Chondrocyte (in vitro differentiated cells): Measurements from ENCODE around the gene SH2B2. TPM values are rescaled to one million over a fixed set of nuclear protein-coding genes. Genes with fewer than 3 reads are reported as not detected.

Experiments used
- DNase-seq: peaks from one replicate; pipeline ENCODE4 v3.0.0; 2021; ENCODE audit warnings: mixed read lengths, low spot score
- H3K27ac Mint-ChIP-seq: one replicate; pipeline ENCODE4 v1.8.0; 2021; ENCODE audit warnings: mild to moderate bottlenecking, moderate library complexity, mixed read lengths; ENCODE audit not compliant: unreplicated experiment
- H3K27me3 Mint-ChIP-seq: 2 replicates; pipeline ENCODE4 v1.8.0; 2021; ENCODE audit warnings: low read depth, mixed read lengths
- H3K36me3 Mint-ChIP-seq: 2 replicates; pipeline ENCODE4 v1.8.0; 2021; ENCODE audit warnings: low read depth, mixed read lengths
- H3K4me1 Mint-ChIP-seq: 2 replicates; pipeline ENCODE4 v1.8.0; 2021; ENCODE audit warnings: low read depth, mild to moderate bottlenecking, mixed read lengths
- H3K4me3 Mint-ChIP-seq: one replicate; pipeline ENCODE4 v1.8.0; 2021; ENCODE audit warnings: mild to moderate bottlenecking, moderate library complexity, mixed read lengths; ENCODE audit not compliant: unreplicated experiment
- H3K9me3 Mint-ChIP-seq: 2 replicates; pipeline ENCODE4 v1.8.0; 2021; ENCODE audit warnings: low read depth, mixed read lengths
- total RNA-seq: library from RNA; stranded (reverse); gene quantifications from 3 replicates; pipeline ENCODE4 v1.2.1, GENCODE V29; 2021
- TF ChIP-seq, protein P1 (sequence below): fragments of 200-600 bp; sonication (generic); IDR thresholded peaks from 2 replicates; pipeline ENCODE4 v1.5.0; 2021; ENCODE audit warnings: antibody characterized with exemption, mild to moderate bottlenecking, moderate library complexity

SH2B2 gene
- total RNA-seq, 1 donor from 2014 or later = 4.1 TPM

DNA sequence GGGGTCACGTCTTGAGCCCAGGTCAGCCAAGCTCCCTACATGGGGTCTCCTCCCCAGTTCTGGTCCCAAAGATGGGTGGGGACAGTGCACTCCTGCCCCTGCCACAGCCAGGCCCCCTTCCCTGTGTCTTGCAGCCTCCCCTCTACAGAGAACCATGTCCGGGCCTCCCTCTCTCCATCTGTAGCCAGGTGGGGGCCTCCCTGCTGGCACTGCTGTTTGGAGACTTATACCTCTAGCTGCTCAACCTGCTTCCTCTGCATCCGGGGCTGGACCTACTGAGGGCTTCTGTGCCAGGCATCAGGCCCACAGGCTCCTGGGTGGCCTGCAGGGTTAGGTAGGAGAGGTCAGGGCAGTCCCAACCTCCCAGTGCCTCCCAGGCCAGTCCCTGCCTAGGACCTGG, 7.9 kb downstream of the SH2B2 start:
- Mint-ChIP-seq H3K9me3 (no peaks in the 10 kb centered on the region), H3K27me3 (peaks cover 7% of the 10 kb centered on the region), H3K4me1 (no peaks in the 10 kb centered on the region), H3K27ac (no peak overlapping the region), H3K36me3 (no peaks in the 10 kb centered on the region), H3K4me3 (no peak overlapping the region)
- TF ChIP-seq, protein P1, sequence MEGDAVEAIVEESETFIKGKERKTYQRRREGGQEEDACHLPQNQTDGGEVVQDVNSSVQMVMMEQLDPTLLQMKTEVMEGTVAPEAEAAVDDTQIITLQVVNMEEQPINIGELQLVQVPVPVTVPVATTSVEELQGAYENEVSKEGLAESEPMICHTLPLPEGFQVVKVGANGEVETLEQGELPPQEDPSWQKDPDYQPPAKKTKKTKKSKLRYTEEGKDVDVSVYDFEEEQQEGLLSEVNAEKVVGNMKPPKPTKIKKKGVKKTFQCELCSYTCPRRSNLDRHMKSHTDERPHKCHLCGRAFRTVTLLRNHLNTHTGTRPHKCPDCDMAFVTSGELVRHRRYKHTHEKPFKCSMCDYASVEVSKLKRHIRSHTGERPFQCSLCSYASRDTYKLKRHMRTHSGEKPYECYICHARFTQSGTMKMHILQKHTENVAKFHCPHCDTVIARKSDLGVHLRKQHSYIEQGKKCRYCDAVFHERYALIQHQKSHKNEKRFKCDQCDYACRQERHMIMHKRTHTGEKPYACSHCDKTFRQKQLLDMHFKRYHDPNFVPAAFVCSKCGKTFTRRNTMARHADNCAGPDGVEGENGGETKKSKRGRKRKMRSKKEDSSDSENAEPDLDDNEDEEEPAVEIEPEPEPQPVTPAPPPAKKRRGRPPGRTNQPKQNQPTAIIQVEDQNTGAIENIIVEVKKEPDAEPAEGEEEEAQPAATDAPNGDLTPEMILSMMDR = no peak
- DNase-seq = no peak

DNA sequence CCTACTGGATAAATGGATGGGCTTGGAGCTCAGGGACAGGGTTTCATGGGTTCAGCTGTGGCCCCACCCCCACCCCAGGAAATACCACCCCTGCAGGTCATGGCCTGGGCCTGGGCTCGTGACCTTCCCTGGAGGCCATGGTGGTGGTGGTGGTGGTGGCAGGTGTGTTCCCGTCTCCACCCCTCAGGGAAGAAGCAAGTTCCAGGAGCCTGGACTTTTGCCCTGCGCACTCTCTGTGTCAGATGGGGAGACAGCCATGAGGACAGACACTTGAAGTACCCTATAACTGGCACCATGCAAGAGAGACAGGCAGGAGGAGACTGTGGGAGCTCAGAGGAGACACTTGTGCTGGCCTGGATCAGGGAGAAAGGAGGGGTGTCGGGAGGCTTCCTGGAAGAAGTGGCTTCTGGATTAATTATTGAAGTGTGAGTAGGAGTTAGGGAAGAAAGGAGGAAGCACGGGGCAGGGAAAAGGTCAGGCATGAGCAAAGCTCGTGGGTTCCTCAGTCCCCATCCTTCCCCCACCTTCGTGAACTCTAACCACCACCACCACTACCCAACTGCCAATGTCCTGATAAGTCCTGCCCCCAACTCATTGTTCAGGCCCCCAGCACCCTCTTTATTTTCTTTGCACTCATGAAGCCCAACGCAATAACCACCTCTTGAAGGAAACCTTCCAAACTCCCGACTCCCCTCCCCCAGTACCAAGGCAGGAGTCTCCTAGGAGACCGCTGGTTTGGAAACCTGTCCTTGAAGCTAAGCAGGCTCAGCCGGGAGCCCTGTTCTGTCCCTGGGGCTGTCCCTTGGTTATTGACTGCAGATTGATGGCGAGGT, 8.9 kb downstream of the SH2B2 start:
- Mint-ChIP-seq H3K27ac (no peak overlapping the region), H3K27me3 (peaks cover 7% of the 10 kb centered on the region), H3K4me1 (no peaks in the 10 kb centered on the region), H3K4me3 (no peak overlapping the region), H3K9me3 (no peaks in the 10 kb centered on the region), H3K36me3 (no peaks in the 10 kb centered on the region)
- TF ChIP-seq, protein P1 = no peak
- DNase-seq = no peak

DNA sequence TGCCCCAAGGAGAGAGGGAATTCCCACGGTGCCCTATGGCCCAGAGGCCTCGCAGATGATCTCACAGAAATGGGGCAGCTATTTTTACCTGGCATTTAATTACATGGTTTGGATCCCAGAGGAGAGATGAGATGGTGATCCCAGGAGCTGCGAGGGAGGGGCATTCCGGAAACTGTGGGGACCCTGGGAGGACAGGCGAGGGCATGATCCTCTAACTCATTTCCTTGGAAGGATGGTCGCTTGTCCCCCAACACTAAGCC, 9.4 kb downstream of the SH2B2 start:
- Mint-ChIP-seq H3K27ac (no peak overlapping the region), H3K36me3 (no peaks in the 10 kb centered on the region), H3K9me3 (no peaks in the 10 kb centered on the region), H3K27me3 (peaks cover 7% of the 10 kb centered on the region), H3K4me1 (no peaks in the 10 kb centered on the region), H3K4me3 (no peak overlapping the region)
- TF ChIP-seq, protein P1 = no peak
- DNase-seq = no peak

DNA sequence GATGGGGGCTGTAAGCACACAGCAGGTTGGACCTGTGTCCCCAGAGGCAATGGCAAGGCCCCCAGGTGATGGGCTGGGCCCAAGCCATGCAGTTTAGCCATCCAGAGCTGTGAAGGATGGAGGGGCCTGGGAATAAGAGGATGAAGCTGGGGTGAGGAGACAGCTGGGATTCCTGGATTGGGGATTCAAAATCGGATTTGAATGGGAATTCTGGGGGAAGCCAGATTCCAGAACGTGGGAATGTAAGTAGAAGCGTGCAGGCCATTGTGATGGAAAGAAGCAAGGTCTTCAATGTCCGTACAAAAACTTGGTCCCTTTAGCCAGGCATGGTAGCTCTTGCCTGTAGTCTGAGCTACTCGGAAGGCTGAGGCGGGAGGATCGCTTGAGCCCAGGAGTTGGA, 9.8 kb downstream of the SH2B2 start:
- Mint-ChIP-seq H3K4me3 (no peak overlapping the region), H3K36me3 (no peaks in the 10 kb centered on the region), H3K27me3 (peaks cover 4% of the 10 kb centered on the region), H3K4me1 (no peaks in the 10 kb centered on the region), H3K27ac (no peak overlapping the region), H3K9me3 (no peaks in the 10 kb centered on the region)
- TF ChIP-seq, protein P1 = no peak
- no peak for DNase-seq

DNA sequence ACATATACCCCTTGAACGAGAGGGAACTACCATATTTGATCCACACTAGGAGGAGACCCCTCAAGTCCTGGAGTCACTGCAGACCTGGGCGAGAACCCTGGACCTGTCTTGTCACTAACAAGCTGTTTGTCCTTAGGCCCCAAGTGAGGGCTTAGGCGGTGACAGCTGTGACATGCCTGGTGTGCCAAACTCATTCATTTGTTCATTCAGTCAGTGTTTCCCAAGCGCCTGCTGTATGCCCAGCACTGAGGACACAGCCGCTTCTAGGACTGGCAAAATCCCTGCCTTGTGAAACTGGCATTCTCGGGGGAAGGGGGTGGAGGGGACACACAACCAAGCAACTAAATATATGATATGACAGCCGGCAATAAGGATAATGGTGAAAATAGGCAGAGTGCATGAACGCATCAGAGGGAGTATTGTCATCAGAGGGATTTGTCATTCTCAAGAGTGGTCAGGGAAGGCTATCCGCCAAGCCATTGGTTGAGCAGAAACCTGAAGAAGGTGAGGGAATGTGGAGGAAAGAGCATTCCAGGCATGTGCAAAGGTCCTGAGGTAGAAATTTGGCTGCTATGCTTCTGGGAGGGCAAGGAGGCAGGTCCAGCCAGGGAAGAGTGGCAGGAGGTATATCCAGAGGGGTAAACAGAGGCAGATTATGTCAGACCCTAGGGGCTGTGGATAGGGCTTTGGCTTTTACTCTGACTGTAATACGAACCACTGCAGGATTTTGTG, 11.0 kb downstream of the SH2B2 start:
- Mint-ChIP-seq H3K36me3 (no peaks in the 10 kb centered on the region), H3K9me3 (no peaks in the 10 kb centered on the region), H3K4me3 (no peak overlapping the region), H3K27me3 (peaks cover 2% of the 10 kb centered on the region), H3K4me1 (no peaks in the 10 kb centered on the region), H3K27ac (no peak overlapping the region)
- TF ChIP-seq, protein P1 = no peak
- no peak for DNase-seq
